Right atrium auricular region (tissue), 2 donors: ENCODE data around the gene RAPGEF1. TPM values are rescaled to one million over a fixed set of nuclear protein-coding genes. Genes with fewer than 3 reads are reported as not detected.

ENCODE experiments used
- DNase-seq: peaks from one replicate; pipeline ENCODE4 v3.0.0-alpha.2; 2019; ENCODE audit warnings: low spot score
- H3K27ac ChIP-seq, 2 donors: fragments of 200-600 bp; sonication (generic); 1 replicate in 1 of 2; 2 replicates in 1 of 2; pipeline ENCODE4 v1.5.1; 2016 to 2019
- H3K27me3 ChIP-seq, 2 donors: fragments of 200-600 bp; sonication (generic); one replicate each; pipeline versions ENCODE4 v1.5.1 to v1.6.0; 2017 to 2019
- H3K36me3 ChIP-seq: fragments of 200-600 bp; sonication (generic); one replicate; pipeline ENCODE4 v1.5.1; 2016
- H3K4me1 ChIP-seq, 2 donors: fragments of 200-600 bp; sonication (generic); one replicate each; pipeline versions ENCODE4 v1.5.1 to v1.6.0; 2017 to 2019
- H3K4me3 ChIP-seq, 2 donors: fragments of 200-600 bp; sonication (generic); 1 replicate in 1 of 2; 2 replicates in 1 of 2; pipeline ENCODE4 v1.5.1; 2017 to 2019; ENCODE audit warnings: mild to moderate bottlenecking in 1 of 2, moderate library complexity in 1 of 2
- H3K9me3 ChIP-seq, 2 donors: fragments of 200-600 bp; sonication (generic); one replicate each; pipeline ENCODE4 v1.5.1; 2019
- CTCF ChIP-seq, 2 donors: fragments of 200-600 bp; sonication (generic); IDR thresholded peaks; one replicate each; pipeline ENCODE4 v1.5.1; 2019; ENCODE audit warnings: antibody characterized with exemption in 2 of 2
- total RNA-seq, 2 donors: library from RNA; depleted of rRNA; stranded (reverse); fragments of >200 nt; gene quantifications; one replicate each; pipeline ENCODE4 v1.1.0, GENCODE V29; 2016

Gene RAPGEF1
- total RNA-seq, 2 donors from 2014 or later: 59.5 to 65.1 TPM

DNA sequence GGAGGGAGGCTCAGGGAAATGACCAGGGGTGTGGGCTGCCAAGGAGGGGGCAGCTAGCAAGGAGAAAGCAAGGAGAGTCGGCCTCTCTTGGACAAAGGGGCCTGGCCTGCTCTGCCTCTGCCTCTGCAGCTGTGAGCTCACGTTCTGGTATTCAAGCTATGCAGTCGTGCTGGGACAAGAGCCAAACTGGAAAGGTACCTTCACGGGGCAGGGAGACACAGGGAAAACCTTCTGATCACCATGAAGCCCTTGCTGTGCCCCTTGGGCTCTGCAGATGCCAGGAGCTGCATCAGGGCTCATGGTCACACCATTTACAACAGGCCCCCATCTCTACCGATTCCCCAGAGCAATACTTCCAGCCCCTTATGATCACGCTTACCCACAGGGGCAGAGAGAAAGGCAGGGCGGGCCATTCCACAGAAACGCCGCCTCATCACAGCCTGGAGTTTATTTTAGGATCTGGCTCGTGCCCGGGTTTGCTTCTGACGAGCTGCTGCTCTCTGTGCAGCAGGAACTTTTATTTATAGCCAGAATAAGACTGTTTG, 131.3 kb downstream of the RAPGEF1 start:
- Histone ChIP-seq H3K27me3 (no peaks in the 10 kb centered on the region), H3K4me3 (peak overlapping the region in 1 of 2 donors; percentile 10), H3K27ac (peak overlapping the region; percentile 85 to 93), H3K9me3 (no peaks in the 10 kb centered on the region), H3K36me3 (peaks cover 11% of the 10 kb centered on the region), H3K4me1 (peaks cover 0 to 84% of the 10 kb centered on the region in 2 donors)
- no peak for TF ChIP-seq CTCF (IDR thresholded peaks at IDR 0.05)
- DNase-seq: peak; percentile 81

GRCh38 chr9:131607591-131607990, 132.3 kb downstream of the RAPGEF1 start:
- no peaks in the 10 kb centered on the region for H3K9me3 ChIP-seq
- DNase-seq: no peak
- peaks cover 19% of the 10 kb centered on the region for H3K36me3 ChIP-seq
- H3K27me3 ChIP-seq: no peaks in the 10 kb centered on the region
- H3K27ac ChIP-seq: peak overlapping the region; percentile 85 to 93
- no peak for TF ChIP-seq CTCF (IDR thresholded peaks at IDR 0.05)
- no peak overlapping the region for H3K4me3 ChIP-seq
- H3K4me1 ChIP-seq: peaks cover 0 to 80% of the 10 kb centered on the region in 2 donors

- Histone ChIP-seq H3K4me1 (peaks cover 0 to 80% of the 10 kb centered on the region in 2 donors), H3K27me3 (no peaks in the 10 kb centered on the region), H3K4me3 (no peak overlapping the region), H3K9me3 (no peaks in the 10 kb centered on the region), H3K36me3 (peaks cover 24% of the 10 kb centered on the region), H3K27ac (peak overlapping the region; percentile 85 to 93)
- TF ChIP-seq CTCF (IDR thresholded peaks at IDR 0.05): no peak
- no peak for DNase-seq
These were observed 132.8 kb downstream of the RAPGEF1 start for GRCh38 chr9:131606896-131607567.

GRCh38 chr9:131605770-131606590, 133.9 kb downstream of the RAPGEF1 start:
- H3K9me3 ChIP-seq: no peaks in the 10 kb centered on the region
- H3K4me1 ChIP-seq: peaks cover 0 to 74% of the 10 kb centered on the region in 2 donors
- H3K36me3 ChIP-seq: peaks cover 34% of the 10 kb centered on the region

More at GRCh38 chr9:131605770-131606590, 133.9 kb downstream of the RAPGEF1 start:
- Histone ChIP-seq H3K27ac (peak overlapping the region in 1 of 2 donors; percentile 51), H3K4me3 (no peak overlapping the region), H3K27me3 (no peaks in the 10 kb centered on the region)
- no peak for TF ChIP-seq CTCF (IDR thresholded peaks at IDR 0.05)
- no peak for DNase-seq
